HG03442 (cell line): Measurements from ENCODE around the gene FBXL2.
"Not testable (repeated sequence)": the region's sequence is repeated elsewhere in the genome, so short reads cannot be mapped to it uniquely, and the experiment has no call there.

Experiments
- ATAC-seq: cut with Tn5 transposase; IDR thresholded peaks from one replicate; pipeline ENCODE4 v1.9.1; 2021; ENCODE audit warnings: mild to moderate bottlenecking, moderate library complexity; ENCODE audit not compliant: unreplicated experiment

Gene FBXL2

GRCh38 chr3:33426630-33427317, 149.5 kb downstream of the FBXL2 start:
- ATAC-seq, result no peak

GRCh38 chr3:33428734-33429133, 151.5 kb downstream of the FBXL2 start:
- ATAC-seq, result no peak

GRCh38 chr3:33429306-33429705, 152.1 kb downstream of the FBXL2 start:
- not testable (repeated sequence) for ATAC-seq

- no peak for ATAC-seq
These were observed 152.8 kb downstream of the FBXL2 start for GRCh38 chr3:33430061-33430460.

- no peak for ATAC-seq
These were observed 153.3 kb downstream of the FBXL2 start for GRCh38 chr3:33430571-33430970.

GRCh38 chr3:33433843-33434242, 156.6 kb downstream of the FBXL2 start:
- ATAC-seq, result no peak
